H1 (cell line): ENCODE measurements around the gene PPWD1. TPM values are rescaled to one million over a fixed set of nuclear protein-coding genes. Genes with fewer than 3 reads are reported as not detected.

Source experiments
- CTCF ChIA-PET: fragments of 300-600 bp; sonication (Branson Sonifier 250); formaldehyde crosslinking; loops from one replicate; lab custom pipeline; 2021; ENCODE audit not compliant: partially characterized antibody; lab: Charles Lee
- POLR2A ChIA-PET: fragments of 300-600 bp; sonication (Branson Sonifier 250); formaldehyde crosslinking; loops from one replicate; lab custom pipeline; 2021; ENCODE audit warnings: inconsistent platforms; ENCODE audit not compliant: partially characterized antibody; lab: Charles Lee
- DNase-seq, 2 experiments: peaks; one replicate each; pipeline versions ENCODE4 v3.0.0 to v3.0.0-alpha.2; 2010 to 2022; ENCODE audit warnings: low spot score in 2 of 2, low read depth in 1 of 2, mixed read lengths in 1 of 2
- FAIRE-seq: peaks from 2 replicates; lab custom pipeline; 2011; peaks lifted over from hg19 to GRCh38; lab: Jason Lieb, UNC
- H2AFZ ChIP-seq: 2 replicates; pipeline ENCODE4 v1.8.1; 2012; ENCODE audit warnings: low read length, inconsistent platforms
- H2AK5ac ChIP-seq: 2 replicates; pipeline ENCODE4 v1.6.1; 2013; ENCODE audit warnings: low read depth, low read length
- H2BK120ac ChIP-seq: replicated peaks from 2 replicates; pipeline ENCODE3; 2013; ENCODE audit warnings: low read depth, low read length, inconsistent platforms
- H2BK12ac ChIP-seq: 2 replicates; pipeline ENCODE4 v1.6.1; 2013; ENCODE audit warnings: low read depth, low read length
- H2BK15ac ChIP-seq: 2 replicates; pipeline ENCODE4 v1.6.1; 2013; ENCODE audit warnings: low read length
- H2BK20ac ChIP-seq: 2 replicates; pipeline ENCODE4 v1.6.1; 2013; ENCODE audit warnings: low read length
- H2BK5ac ChIP-seq: 2 replicates; pipeline ENCODE4 v1.6.1; 2013; ENCODE audit warnings: low read depth, low read length
- H3K14ac ChIP-seq: 2 replicates; pipeline ENCODE4 v1.6.1; 2013; ENCODE audit warnings: inconsistent platforms; ENCODE audit not compliant: insufficient read length
- H3K18ac ChIP-seq: 2 replicates; pipeline ENCODE4 v1.6.1; 2013; ENCODE audit warnings: low read length; ENCODE audit errors: extremely low read depth
- H3K23ac ChIP-seq: 2 replicates; pipeline ENCODE4 v1.6.1; 2013; ENCODE audit warnings: inconsistent platforms; ENCODE audit not compliant: insufficient read length
- H3K23me2 ChIP-seq: 2 replicates; pipeline ENCODE4 v1.6.1; 2013; ENCODE audit warnings: low read depth, low read length
- H3K27ac ChIP-seq: 2 replicates; pipeline ENCODE4 v1.6.1; 2011; ENCODE audit warnings: low read depth, low read length, inconsistent platforms
- H3K27me3 ChIP-seq, 4 experiments: replicated peaks in 1 of 4; 1 replicate in 1 of 4; 2 replicates in 3 of 4; pipeline versions ENCODE4 v1.6.1 to v1.8.1; 2011 to 2013; ENCODE audit warnings: low read length in 3 of 4, mild to moderate bottlenecking in 3 of 4, inconsistent platforms in 2 of 4, mixed read lengths in 2 of 4, moderate library complexity in 1 of 4; ENCODE audit not compliant: control insufficient read depth in 3 of 4, insufficient read depth in 3 of 4; ENCODE audit errors: extremely low read depth in 1 of 4
- H3K36me3 ChIP-seq, 4 experiments: 2 replicates each; pipeline versions ENCODE4 v1.6.1 to v1.8.1; 2011 to 2013; ENCODE audit warnings: mild to moderate bottlenecking in 4 of 4, low read length in 3 of 4, moderate library complexity in 2 of 4, control low read depth in 1 of 4, inconsistent platforms in 1 of 4; ENCODE audit not compliant: insufficient read depth in 4 of 4, control insufficient read depth in 2 of 4
- H3K4ac ChIP-seq: replicated peaks from 2 replicates; pipeline ENCODE3; 2013; ENCODE audit warnings: low read length, low read depth, mixed read lengths, inconsistent platforms; ENCODE audit not compliant: insufficient read length
- H3K4me1 ChIP-seq, 4 experiments: replicated peaks in 1 of 4; 1 replicate in 1 of 4; 2 replicates in 3 of 4; pipeline versions ENCODE4 v1.6.1 to v1.8.1; 2011 to 2013; ENCODE audit warnings: low read length in 3 of 4, inconsistent platforms in 2 of 4, mixed read lengths in 1 of 4; ENCODE audit not compliant: insufficient read depth in 4 of 4, control insufficient read depth in 3 of 4
- H3K4me2 ChIP-seq, 2 experiments: 2 replicates each; pipeline versions ENCODE4 v1.6.1 to v1.8.1; 2011 to 2013; ENCODE audit warnings: low read depth in 2 of 2, low read length in 2 of 2, control low read depth in 1 of 2, inconsistent platforms in 1 of 2, mild to moderate bottlenecking in 1 of 2; ENCODE audit not compliant: insufficient read depth in 1 of 2
- H3K4me3 ChIP-seq, 4 experiments: fragments of 200-600, 300-600 bp in 1 of 4; sonication (generic), shearing (Covaris generic), sonication (Bioruptor Twin) in 1 of 4; 2 replicates each; pipeline versions ENCODE4 v1.5.1 to v1.8.1; 2011 to 2016; ENCODE audit warnings: low read length in 4 of 4, low read depth in 3 of 4, control low read depth in 2 of 4, inconsistent platforms in 2 of 4, mild to moderate bottlenecking in 2 of 4, mixed read lengths in 1 of 4, moderate library complexity in 1 of 4; ENCODE audit not compliant: insufficient read depth in 2 of 4; ENCODE audit errors: extremely low read depth in 1 of 4
- H3K56ac ChIP-seq: replicated peaks from 2 replicates; pipeline ENCODE3; 2013; ENCODE audit warnings: low read depth, mild to moderate bottlenecking, mixed read lengths, low read length, inconsistent platforms; ENCODE audit not compliant: insufficient read length
- H3K79me1 ChIP-seq: 2 replicates; pipeline ENCODE4 v1.6.1; 2013; ENCODE audit warnings: low read depth, low read length, control low read depth
- H3K79me2 ChIP-seq, 2 experiments: 2 replicates each; pipeline versions ENCODE4 v1.6.1 to v1.8.1; 2012 to 2013; ENCODE audit warnings: low read length in 2 of 2, mild to moderate bottlenecking in 2 of 2, inconsistent platforms in 1 of 2; ENCODE audit not compliant: insufficient read depth in 2 of 2, control insufficient read depth in 1 of 2
- H3K9ac ChIP-seq, 4 experiments: replicated peaks in 1 of 4; 1 replicate in 1 of 4; 2 replicates in 3 of 4; pipeline versions ENCODE4 v1.6.1 to v1.8.1; 2011 to 2013; ENCODE audit warnings: low read depth in 3 of 4, low read length in 3 of 4, control low read depth in 2 of 4, mild to moderate bottlenecking in 2 of 4, moderate library complexity in 2 of 4, inconsistent platforms in 1 of 4; ENCODE audit errors: extremely low read depth in 1 of 4
- H3K9me3 ChIP-seq, 2 experiments: 2 replicates each; pipeline versions ENCODE4 v1.6.1 to v1.8.1; 2012 to 2013; ENCODE audit warnings: mild to moderate bottlenecking in 2 of 2, moderate library complexity in 2 of 2, control low read depth in 1 of 2, inconsistent platforms in 1 of 2, low read depth in 1 of 2, low read length in 1 of 2, mixed read lengths in 1 of 2; ENCODE audit not compliant: insufficient read depth in 2 of 2
- H4K20me1 ChIP-seq, 2 experiments: replicated peaks in 1 of 2; 2 replicates each; pipeline versions ENCODE3 to v1.8.1; 2011 to 2013; ENCODE audit warnings: inconsistent platforms in 2 of 2, low read length in 2 of 2, mild to moderate bottlenecking in 1 of 2; ENCODE audit not compliant: insufficient read depth in 2 of 2, control insufficient read depth in 1 of 2
- H4K5ac ChIP-seq: 2 replicates; pipeline ENCODE4 v1.6.1; 2013; ENCODE audit warnings: low read length, low read depth, mixed read lengths, inconsistent platforms; ENCODE audit not compliant: insufficient read length
- H4K8ac ChIP-seq: 2 replicates; pipeline ENCODE4 v1.8.0; 2013; ENCODE audit warnings: mild to moderate bottlenecking, moderate library complexity, low read length, inconsistent platforms; ENCODE audit not compliant: insufficient read depth; ENCODE audit errors: extremely low read depth
- H4K91ac ChIP-seq: replicated peaks from 2 replicates; pipeline ENCODE3; 2013; ENCODE audit warnings: low read length, mixed read lengths, inconsistent platforms; ENCODE audit not compliant: insufficient read length
- KDM5A ChIP-seq: fragments of 200-600 bp; IDR thresholded peaks from 2 replicates; pipeline ENCODE4 v1.7.1; 2012; ENCODE audit warnings: mild to moderate bottlenecking, low read length, inconsistent platforms, mixed read lengths
- POU5F1 ChIP-seq: IDR thresholded peaks from 2 replicates; pipeline ENCODE4 v1.6.1; 2011; ENCODE audit warnings: low read depth, mild to moderate bottlenecking, low read length, moderate library complexity
- WGBS, 2 experiments: shearing (Covaris generic) in 1 of 2; methylation state at CpG; one replicate each; pipeline versions ENCODE4 v1.1.6 to v1.1.7; 2013 to 2015; ENCODE audit warnings: low lambda C conversion rate in 2 of 2, mixed read lengths in 2 of 2, inconsistent platforms in 1 of 2, low coverage in 1 of 2, missing lambda C conversion rate in 1 of 2; ENCODE audit not compliant: insufficient replicate concordance in 2 of 2, insufficient coverage in 1 of 2, insufficient read length in 1 of 2; ENCODE audit errors: extremely low coverage in 1 of 2, missing lambda C conversion rate in 1 of 2; 5-methylcytosine and 5-hydroxymethylcytosine counted together
- polyA plus RNA-seq, 7 experiments: library from polyadenylated mRNA; depleted of rRNA in 3 of 7; stranded (reverse) in 5 of 7; unstranded in 2 of 7; fragments of >200 nt in 5 of 7; fragments of 200-250 nt in 2 of 7; gene quantifications; 1 replicate in 5 of 7; 2 replicates in 1 of 7; 4 replicates in 1 of 7; pipeline versions ENCODE4 v1.2.1 to v1.2.3, GENCODE V29; 2011 to 2013; ENCODE audit warnings: missing spikeins in 2 of 7, mixed read lengths in 2 of 7
- total RNA-seq: library from RNA; stranded (reverse); fragmentation: NEBNext Ultra II Directional; extraction: Animal tissue kit (Norgen Biotek cat#: 25700); gene quantifications from 2 replicates; pipeline ENCODE4 v1.2.1, GENCODE V29; 2021

Gene PPWD1
- total and polyA plus RNA-seq, 2 of the 8 experiments (the other 6 are each of a cell fraction or from before 2014, with no cell fraction given), result 5.0 to 35.7 TPM

DNA sequence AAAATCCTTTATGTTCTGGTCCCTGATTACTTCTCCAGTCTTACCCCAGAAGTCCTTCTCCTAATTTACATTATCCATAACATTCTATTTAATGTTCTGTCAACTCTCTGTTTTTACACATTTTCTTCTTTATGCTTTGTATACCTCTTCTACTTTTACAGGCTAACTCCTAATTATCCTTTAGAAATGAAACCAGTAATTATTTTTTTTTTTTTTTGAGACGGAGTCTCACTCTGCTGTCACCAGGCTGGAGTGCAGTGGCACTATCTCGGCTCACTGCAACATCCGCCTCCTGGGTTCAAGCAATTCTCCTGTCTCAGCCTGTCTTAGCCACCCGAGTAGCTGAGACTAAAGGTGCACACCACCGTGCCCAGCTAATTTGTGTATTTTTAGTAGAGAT, 9.2 kb upstream of the PPWD1 start:
- Histone ChIP-seq H3K56ac (no peak overlapping the region), H3K79me2 (no peaks in the 10 kb centered on the region), H3K9me3 (no peaks in the 10 kb centered on the region), H3K27ac (no peak overlapping the region), H3K4me2 (no peak overlapping the region), H4K20me1 (no peaks in the 10 kb centered on the region), H3K4me3 (no peak overlapping the region), H2BK120ac (no peak overlapping the region), H2BK5ac (no peak overlapping the region), H3K36me3 (peaks cover 7 to 55% (median 16%) of the 10 kb centered on the region in 4 experiments; a peak in 7 of 8 replicates), H4K91ac (no peak overlapping the region), H3K23me2 (no peaks in the 10 kb centered on the region), H3K14ac (no peak overlapping the region), H4K8ac (no peak overlapping the region), H3K18ac (no peak overlapping the region), H2BK12ac (no peak overlapping the region), H2BK15ac (no peak overlapping the region), H4K5ac (no peak overlapping the region), H3K23ac (no peak overlapping the region), H2AK5ac (no peak overlapping the region), H2AFZ (no peak overlapping the region), H3K4ac (no peak overlapping the region), H3K9ac (no peak overlapping the region), H2BK20ac (no peak overlapping the region), H3K4me1 (no peaks in the 10 kb centered on the region), H3K79me1 (no peaks in the 10 kb centered on the region), H3K27me3 (no peaks in the 10 kb centered on the region)
- 83% methylated on average over 5 of the region's 5 CpGs; no CpG with 5 or more reads in 1 of the 2 experiments for WGBS, 2 experiments
- FAIRE-seq (no peak), DNase-seq (no peak)
- ChIA-PET POLR2A (interaction anchor here (1.7 kb wide), 1 partner anchor 9 kb away, joined by 6 read pairs; the partner anchor contains the start of genes CENPK and PPWD1), CTCF (no interaction called here)
- TF ChIP-seq POU5F1, result no peak
- no peak for TF ChIP-seq KDM5A
